Measurements from ENCODE around the gene RPTOR. TPM values are rescaled to one million over a fixed set of nuclear protein-coding genes. Genes with fewer than 3 reads are reported as not detected.

Gene RPTOR
- total RNA-seq, 1 donor from 2014 or later, result 19.0 TPM

GRCh38 chr17:80902963-80903611 is 358.4 kb downstream of the RPTOR start:
- no peak for DNase-seq
- no peak for ATAC-seq (ENCODE audit: poor library complexity)
- intact Hi-C loops (cut with DNase I), result no loop called here

- ATAC-seq (ENCODE audit: poor library complexity) (no peak), DNase-seq (peak; percentile 13)
- intact Hi-C loops (cut with DNase I), result no loop called here
These were observed 359.6 kb downstream of the RPTOR start for GRCh38 chr17:80904036-80904753.

GRCh38 chr17:80905586-80906230 is 361.1 kb downstream of the RPTOR start:
- DNase-seq, result no peak
- intact Hi-C loops (cut with DNase I), result no loop called here
- ATAC-seq (ENCODE audit: poor library complexity), result no peak

- DNase-seq (no peak), ATAC-seq (ENCODE audit: poor library complexity) (no peak)
- intact Hi-C loops (cut with DNase I), result no loop called here
These were observed 362.0 kb downstream of the RPTOR start for GRCh38 chr17:80906364-80907259.

DNA sequence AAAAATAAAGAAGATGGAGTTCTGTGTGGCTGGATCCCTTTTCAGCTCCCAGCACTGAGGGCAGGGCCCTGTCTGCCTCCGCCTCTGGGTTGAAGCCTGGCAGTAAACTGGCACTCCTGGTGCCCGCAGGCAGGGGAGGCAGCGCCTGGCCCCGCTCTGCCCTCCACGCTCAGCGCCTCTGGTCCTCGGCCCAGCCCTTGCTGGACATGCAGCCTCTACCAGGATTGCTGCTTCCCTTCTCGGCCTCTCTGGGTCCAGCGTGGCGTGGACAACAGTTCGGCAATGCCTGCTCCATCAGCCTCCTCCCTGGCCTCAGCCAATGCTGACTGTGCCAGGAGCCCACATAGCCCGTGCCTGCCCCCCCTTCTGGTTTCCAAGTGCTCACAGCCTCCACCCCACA is 362.6 kb downstream of the RPTOR start:
- DNase-seq, result no peak
- ATAC-seq (ENCODE audit: poor library complexity), result no peak
- intact Hi-C loops (cut with DNase I), result no loop called here

DNA sequence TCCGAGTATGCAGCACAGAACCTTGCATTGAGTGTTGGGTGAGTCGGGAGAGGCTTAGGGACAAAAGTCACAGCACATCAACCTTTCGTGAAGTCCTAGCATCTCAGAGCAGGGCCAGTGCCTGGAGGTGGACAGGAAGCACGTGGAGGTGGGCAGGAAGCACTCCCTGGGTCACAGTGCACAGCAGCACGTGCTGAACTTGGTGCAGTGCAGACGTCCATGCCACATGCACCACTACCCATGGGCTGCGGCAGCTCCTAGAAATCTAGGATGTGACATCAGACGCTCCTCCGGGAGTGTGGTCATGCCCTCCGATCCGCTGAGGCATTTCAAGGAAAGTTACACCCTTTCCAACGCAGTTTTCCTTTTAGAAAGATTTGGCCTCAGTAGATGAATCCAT is 363.6 kb downstream of the RPTOR start:
- peak; percentile 6 for DNase-seq
- ATAC-seq (ENCODE audit: poor library complexity), result no peak
- intact Hi-C loops (cut with DNase I), result no loop called here

DNA sequence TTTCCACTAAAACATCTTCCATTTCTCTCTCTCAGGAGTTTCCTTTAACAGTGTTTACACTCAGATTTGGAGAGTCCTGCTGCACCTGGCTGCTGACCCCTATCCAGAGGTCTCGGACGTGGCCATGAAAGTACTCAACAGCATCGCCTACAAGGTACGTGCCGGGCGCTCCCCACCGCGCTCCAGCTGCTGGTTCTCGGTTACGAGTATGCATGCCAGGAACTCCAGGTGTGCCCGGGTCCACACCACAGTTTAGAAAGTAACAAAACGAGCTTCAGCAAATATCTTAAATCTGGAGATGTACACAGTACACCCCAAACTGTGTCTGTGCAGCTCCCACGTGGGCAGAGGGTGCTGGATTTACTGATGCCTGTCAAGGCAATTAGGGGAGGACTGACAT is 364.1 kb downstream of the RPTOR start:
- ATAC-seq (ENCODE audit: poor library complexity) (no peak), DNase-seq (peak; percentile 6)
- intact Hi-C loops (cut with DNase I), result no loop called here

- DNase-seq (no peak), ATAC-seq (ENCODE audit: poor library complexity) (no peak)
- intact Hi-C loops (cut with DNase I), result no loop called here
These were observed 365.0 kb downstream of the RPTOR start for GRCh38 chr17:80909635-80910034.

GRCh38 chr17:80910043-80910442 is 365.4 kb downstream of the RPTOR start:
- intact Hi-C loops (cut with DNase I), result no loop called here
- DNase-seq, result no peak

GRCh38 chr17:80912476-80912875 is 367.8 kb downstream of the RPTOR start:
- intact Hi-C loops (cut with DNase I), result no loop called here
- no peak for DNase-seq
- ATAC-seq (ENCODE audit: poor library complexity), result no peak

More at GRCh38 chr17:80910043-80910442, 365.4 kb downstream of the RPTOR start:
- no peak for ATAC-seq (ENCODE audit: poor library complexity)

DNA sequence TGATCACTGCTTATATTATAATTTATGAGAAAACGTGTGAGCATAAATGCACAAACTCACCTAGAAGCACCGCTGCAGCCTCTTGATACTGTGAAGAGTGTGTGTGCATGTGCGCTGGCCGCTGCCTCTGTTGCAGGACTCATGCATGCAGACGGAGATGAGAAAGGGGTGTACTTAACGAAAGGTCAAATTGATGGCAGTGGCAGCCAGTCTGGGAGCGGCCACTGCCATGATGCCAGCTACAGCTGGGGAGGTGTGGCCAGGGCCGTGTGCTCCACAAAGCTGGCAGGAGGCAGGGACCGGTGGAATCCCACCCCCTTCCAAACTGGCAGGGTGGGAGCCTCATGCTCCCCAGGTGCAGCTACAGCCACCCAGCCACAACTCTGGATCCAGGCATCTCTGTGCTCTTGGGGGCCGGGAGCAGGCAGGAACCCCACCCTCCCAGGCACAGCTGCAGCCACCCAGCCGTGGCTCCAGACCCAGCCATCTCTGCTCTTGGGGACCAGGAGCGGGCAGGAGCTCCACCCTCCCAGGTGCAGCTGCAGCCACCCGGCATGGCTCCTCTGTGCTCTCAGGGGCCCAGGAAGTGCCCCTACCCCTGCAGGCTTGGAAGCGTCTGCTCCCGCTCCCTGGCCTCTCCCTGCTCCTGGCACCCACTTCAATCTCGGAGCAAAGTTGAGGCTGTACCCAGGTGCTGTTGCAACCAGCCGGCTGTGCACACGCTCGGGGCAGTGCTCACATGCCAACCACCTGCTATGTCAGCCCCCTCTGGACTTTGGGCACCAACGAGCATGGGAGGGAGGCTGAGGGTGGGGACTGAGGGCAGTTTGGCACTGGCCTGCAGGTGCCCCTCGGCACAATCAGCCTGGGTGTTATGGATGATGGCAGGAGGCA is 369.5 kb downstream of the RPTOR start:
- no peak for DNase-seq
- no peak for ATAC-seq (ENCODE audit: poor library complexity)
- intact Hi-C loops (cut with DNase I), result no loop called here

GRCh38 chr17:80916246-80916645 is 371.6 kb downstream of the RPTOR start:
- intact Hi-C loops (cut with DNase I), result no loop called here
- DNase-seq (no peak), ATAC-seq (ENCODE audit: poor library complexity) (no peak)

DNA sequence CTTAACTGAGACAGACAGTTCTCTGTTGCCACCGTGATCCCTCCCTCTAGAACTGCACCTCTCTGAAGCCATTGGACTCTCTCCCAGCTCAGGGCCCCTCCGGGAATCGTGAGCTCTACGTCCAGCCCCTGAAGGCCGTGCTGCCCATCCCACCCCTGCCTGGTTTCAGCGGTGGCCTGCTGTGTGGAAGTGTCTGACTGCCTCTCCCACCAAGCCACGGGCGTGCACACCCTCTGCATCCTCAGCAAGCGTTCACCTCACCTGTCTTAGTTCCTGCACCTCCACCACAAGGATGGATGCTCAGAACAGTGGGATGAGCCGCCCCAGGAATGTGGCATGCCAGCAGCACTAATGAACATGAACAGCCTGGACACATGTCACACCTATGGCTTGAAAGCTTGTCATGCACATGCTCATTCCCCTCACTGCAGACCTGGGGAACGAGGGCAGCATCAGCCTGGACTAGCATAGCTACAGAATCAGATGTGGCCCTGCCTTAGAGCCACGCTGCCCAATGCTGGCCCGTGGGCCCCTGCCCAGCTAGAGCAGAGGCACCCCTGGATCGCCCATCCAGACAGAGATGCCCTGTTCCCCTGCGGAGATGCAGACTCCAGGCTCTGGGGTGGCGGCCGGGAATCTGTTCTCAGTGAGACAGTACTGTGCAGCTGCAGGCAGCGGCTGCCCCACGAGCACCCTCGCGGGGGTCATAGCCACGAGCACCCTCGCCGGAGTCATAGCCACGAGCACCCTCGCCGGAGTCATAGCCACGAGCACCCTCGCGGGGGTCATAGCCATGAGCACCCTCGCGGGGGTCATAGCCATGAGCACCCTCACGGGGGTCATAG is 373.3 kb downstream of the RPTOR start:
- DNase-seq, result no peak
- ATAC-seq (ENCODE audit: poor library complexity), result no peak
- intact Hi-C loops (cut with DNase I), result no loop called here

- DNase-seq (no peak), ATAC-seq (ENCODE audit: poor library complexity) (no peak)
- intact Hi-C loops (cut with DNase I), result no loop called here
These were observed 374.1 kb downstream of the RPTOR start for GRCh38 chr17:80918731-80919130.

- no peak for ATAC-seq (ENCODE audit: poor library complexity)
- DNase-seq, result no peak
- intact Hi-C loops (cut with DNase I), result no loop called here
These were observed 375.0 kb downstream of the RPTOR start for GRCh38 chr17:80919331-80920311.

- intact Hi-C loops (cut with DNase I), result no loop called here
- DNase-seq, result no peak
- ATAC-seq (ENCODE audit: poor library complexity), result peak; percentile 18
These were observed 375.8 kb downstream of the RPTOR start for GRCh38 chr17:80920441-80920840.

Data from Right ventricle myocardium superior (tissue), 1 donor.